Uterus (tissue), 4 donors: ENCODE measurements around the gene DHPS. TPM values are rescaled to one million over a fixed set of nuclear protein-coding genes. Genes with fewer than 3 reads are reported as not detected.

ENCODE experiments used
- DNase-seq, 2 donors: peaks; one replicate each; pipeline ENCODE4 v3.0.0-alpha.2; 2019 to 2020
- H3K27ac ChIP-seq, 2 donors: fragments of 200-600 bp; sonication (generic); 1 replicate in 1 of 2; 2 replicates in 1 of 2; pipeline ENCODE4 v1.5.1; 2016 to 2018
- H3K27me3 ChIP-seq, 2 donors: fragments of 200-600 bp; sonication (generic); one replicate each; pipeline ENCODE4 v1.5.1; 2018 to 2019; ENCODE audit warnings: control low read depth in 1 of 2
- H3K36me3 ChIP-seq, 2 donors: fragments of 200-600 bp; sonication (generic); one replicate each; pipeline ENCODE4 v1.5.1; 2019; ENCODE audit warnings: control low read depth in 1 of 2
- H3K4me1 ChIP-seq, 2 donors: fragments of 200-600 bp; sonication (generic); one replicate each; pipeline ENCODE4 v1.5.1; 2018 to 2019; ENCODE audit warnings: control low read depth in 1 of 2
- H3K4me3 ChIP-seq, 2 donors: fragments of 200-600 bp; sonication (generic); 1 replicate in 1 of 2; 2 replicates in 1 of 2; pipeline ENCODE4 v1.5.1; 2018 to 2019; ENCODE audit warnings: mild to moderate bottlenecking in 1 of 2
- H3K9me3 ChIP-seq, 2 donors: fragments of 200-600 bp; sonication (generic); one replicate each; pipeline ENCODE4 v1.5.1; 2019; ENCODE audit warnings: control low read depth in 1 of 2
- CTCF ChIP-seq, 4 experiments: fragments of 200-600 bp in 2 of 4; fragments of 450-650 bp in 2 of 4; sonication (generic) in 2 of 4; IDR thresholded peaks; one replicate each; pipeline ENCODE4 v1.5.1; 2016 to 2019; ENCODE audit warnings: antibody characterized with exemption in 4 of 4, mild to moderate bottlenecking in 2 of 4, moderate library complexity in 1 of 4
- POLR2A ChIP-seq, 2 donors: fragments of 450-650 bp; IDR thresholded peaks; one replicate each; pipeline ENCODE4 v1.6.1; 2016; ENCODE audit warnings: antibody characterized with exemption in 2 of 2, mild to moderate bottlenecking in 1 of 2, moderate library complexity in 1 of 2
- intact Hi-C: fragments of 100-400 bp; cut with DNase I; formaldehyde crosslinking; loops from one replicate; pipeline ENCODE4 v1.15.1; 2023; ENCODE audit warnings: low total_unique reads
- total RNA-seq, 4 donors: library from RNA; depleted of rRNA in 3 of 4; stranded (reverse); fragments of >200 nt in 3 of 4; gene quantifications; one replicate each; pipeline versions ENCODE4 v1.1.0 to v1.2.4, GENCODE V29; 2014 to 2023
- donor health status: DM: yes; HTN: yes; CAD: no.

Gene DHPS
- total RNA-seq, 4 donors from 2014 or later, result 70.9 to 125 (median 97.1) TPM

DNA sequence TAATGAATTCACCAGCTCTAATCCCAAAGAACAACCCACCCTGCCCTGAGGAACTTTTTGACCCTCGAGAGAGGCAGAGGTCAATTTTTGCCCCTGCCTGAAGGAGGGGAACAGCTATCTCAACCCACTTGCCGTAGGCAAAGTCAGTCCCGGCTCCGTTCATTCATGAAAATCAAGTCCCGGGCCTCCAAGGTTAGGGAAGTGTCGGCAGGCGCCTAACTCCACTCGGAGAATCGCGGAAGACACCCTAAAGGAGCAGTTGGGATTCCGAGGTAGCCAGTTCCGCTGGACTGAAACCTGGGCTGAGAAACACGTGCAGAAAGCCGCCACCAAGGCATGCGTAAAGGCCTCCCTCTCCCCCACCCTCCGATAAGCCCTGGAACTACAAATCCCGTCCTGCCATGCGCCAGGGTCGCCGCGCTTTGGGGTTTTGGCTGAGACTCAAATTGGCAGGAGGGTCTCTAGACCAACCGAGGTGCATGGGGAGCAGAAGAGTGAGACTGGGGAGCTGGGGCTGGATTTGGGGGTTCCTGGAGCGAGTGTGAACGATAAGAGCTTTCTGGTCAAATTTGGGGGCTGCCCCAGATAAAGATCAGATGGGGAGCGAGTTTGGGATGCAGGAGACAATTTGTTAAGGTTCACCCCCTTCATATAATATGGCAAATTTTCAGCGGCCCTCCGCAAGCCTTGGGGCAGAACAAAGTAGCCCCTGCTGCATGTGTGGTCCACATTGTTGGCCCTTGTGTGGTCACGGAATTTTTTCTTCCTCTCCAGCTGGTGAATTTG is 42.2 kb upstream of the DHPS start, which contains the start of gene TNPO2:
Gene TNPO2, minus strand, starts transcription at position 292 of the 786 bp plus-strand sequence. CDS start 2,955 bp downstream, outside the sequence.
- Histone ChIP-seq H3K27ac (peak within 1 kb of the TSS; percentile 98), H3K27me3 (no peaks in the 10 kb centered on the region), H3K4me3 (peak within 1 kb of the TSS; percentile 71 to 86), H3K36me3 (no peaks in the 10 kb centered on the region), H3K9me3 (no peaks in the 10 kb centered on the region), H3K4me1 (peaks cover 4 to 5% of the 10 kb centered on the region in 2 donors)
- intact Hi-C loops, result no loop called here
- peak; percentile 46 to 55 for DNase-seq
- TF ChIP-seq POLR2A (IDR thresholded peaks at IDR 0.05) (no peak), CTCF (IDR thresholded peaks at IDR 0.05) (no peak)

DNA sequence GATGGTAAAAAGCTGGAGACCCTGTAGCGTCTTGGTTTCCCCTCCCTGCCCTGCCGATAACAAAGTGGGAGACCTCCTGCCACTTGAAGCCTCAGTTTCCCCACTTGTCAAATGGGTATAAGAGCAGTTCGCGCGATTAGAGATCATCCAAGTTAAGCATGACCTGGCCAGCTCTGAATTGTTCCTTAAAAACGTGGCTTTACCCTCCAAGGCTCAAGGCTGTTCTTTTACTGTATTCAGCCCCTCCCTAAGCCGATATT is 41.6 kb upstream of the DHPS start:
- no peak for TF ChIP-seq POLR2A (IDR thresholded peaks at IDR 0.05)
- no peak for TF ChIP-seq CTCF (IDR thresholded peaks at IDR 0.05)
- H3K4me1 ChIP-seq, result peaks cover 4 to 5% of the 10 kb centered on the region in 2 donors
- no peaks in the 10 kb centered on the region for H3K27me3 ChIP-seq
- peak overlapping the region; percentile 71 to 86 for H3K4me3 ChIP-seq
- H3K36me3 ChIP-seq, result no peaks in the 10 kb centered on the region
- peak overlapping the region; percentile 98 for H3K27ac ChIP-seq
- intact Hi-C loops, result no loop called here
- DNase-seq, result no peak
- H3K9me3 ChIP-seq, result no peaks in the 10 kb centered on the region

DNA sequence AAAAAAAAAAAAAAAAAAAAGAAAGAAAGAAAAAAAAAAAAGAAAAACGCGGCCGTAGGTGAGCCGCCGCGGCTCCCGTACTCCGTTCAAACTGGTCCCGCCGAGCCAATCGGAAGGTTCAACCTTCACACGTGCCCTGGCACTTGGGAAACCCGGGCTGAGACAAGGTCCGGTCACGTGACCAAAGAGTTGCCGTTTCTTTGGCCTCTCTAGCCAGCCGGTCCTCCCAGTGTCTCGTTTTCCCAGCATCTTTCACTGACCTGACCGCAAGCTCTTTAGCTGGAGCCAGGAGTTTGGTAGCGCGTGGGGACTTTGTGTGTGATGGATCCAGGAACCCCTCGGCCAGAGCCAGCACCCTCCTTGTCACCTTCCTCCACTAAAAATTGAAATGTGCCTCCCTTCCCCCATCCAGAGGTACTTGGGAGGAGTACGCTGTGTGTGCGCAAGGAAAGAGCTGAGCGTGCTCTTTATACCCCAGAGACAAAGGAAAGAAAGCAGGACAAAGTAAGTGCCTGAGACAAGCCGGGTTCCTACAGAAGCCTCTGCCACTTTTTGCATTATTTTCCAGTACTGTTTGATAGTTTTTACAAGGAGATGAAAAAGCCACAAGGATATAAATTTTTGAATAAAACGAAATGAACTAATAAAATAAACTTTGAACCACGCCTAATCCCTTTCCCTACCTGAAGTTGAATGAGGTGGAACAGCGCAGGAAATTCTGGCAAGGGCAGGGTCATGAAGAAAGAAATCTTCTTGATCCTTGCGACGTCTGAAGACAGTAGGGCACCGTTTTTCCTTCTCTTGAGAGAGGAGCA is 41.1 kb upstream of the DHPS start:
- no peaks in the 10 kb centered on the region for H3K36me3 ChIP-seq
- H3K9me3 ChIP-seq, result no peaks in the 10 kb centered on the region
- H3K4me1 ChIP-seq, result peaks cover 4 to 5% of the 10 kb centered on the region in 2 donors
- peak overlapping the region; percentile 98 for H3K27ac ChIP-seq
- TF ChIP-seq CTCF (IDR thresholded peaks at IDR 0.05) (peak in 1 of 4 experiments; percentile 23), POLR2A (IDR thresholded peaks at IDR 0.05) (peak in 1 of 2 donors; percentile 42)
- intact Hi-C loops, result no loop called here
- H3K4me3 ChIP-seq, result peak overlapping the region; percentile 71 to 86
- peak; percentile 94 to 99 for DNase-seq
- no peaks in the 10 kb centered on the region for H3K27me3 ChIP-seq

- peak overlapping the region; percentile 98 for H3K27ac ChIP-seq
- H3K4me3 ChIP-seq, result peak overlapping the region; percentile 71 to 86
- peak; percentile 70 to 75 for DNase-seq
- intact Hi-C loops, result no loop called here
- peaks cover 4 to 5% of the 10 kb centered on the region in 2 donors for H3K4me1 ChIP-seq
- H3K36me3 ChIP-seq, result no peaks in the 10 kb centered on the region
- TF ChIP-seq CTCF (IDR thresholded peaks at IDR 0.05) (no peak), POLR2A (IDR thresholded peaks at IDR 0.05) (no peak)
- no peaks in the 10 kb centered on the region for H3K9me3 ChIP-seq
- no peaks in the 10 kb centered on the region for H3K27me3 ChIP-seq
Measured at GRCh38 chr19:12721656-12722565, 40.2 kb upstream of the DHPS start.
